SH-SY5Y (cell line): Measurements from ENCODE around the gene TRIM67.

Source experiments
- GATA2 ChIP-seq: IDR thresholded peaks from 2 replicates; pipeline ENCODE4 v1.6.1; 2011; ENCODE audit warnings: mild to moderate bottlenecking, low read depth, low read length
- GATA3 ChIP-seq: IDR thresholded peaks from 2 replicates; pipeline ENCODE4 v1.6.1; 2011; ENCODE audit warnings: low read depth, mild to moderate bottlenecking, low read length, moderate library complexity

Gene TRIM67

GRCh38 chr1:231242516-231243198 is 80.8 kb downstream of the TRIM67 start:
- TF ChIP-seq GATA3 (no peak), GATA2 (peak; percentile 18; the same call in 1 of the 2 replicates)

- TF ChIP-seq GATA2 = no peak
- no peak for TF ChIP-seq GATA3
These were observed 86.9 kb downstream of the TRIM67 start for GRCh38 chr1:231248778-231249177.

GRCh38 chr1:231252336-231252735 is 90.5 kb downstream of the TRIM67 start:
- TF ChIP-seq GATA2 = no peak
- no peak for TF ChIP-seq GATA3

- no peak for TF ChIP-seq GATA3
- no peak for TF ChIP-seq GATA2
These were observed 98.5 kb downstream of the TRIM67 start for GRCh38 chr1:231260351-231260750.

GRCh38 chr1:231264642-231265041 is 102.8 kb downstream of the TRIM67 start:
- TF ChIP-seq GATA2 = no peak
- no peak for TF ChIP-seq GATA3

- TF ChIP-seq GATA3 = no peak
- no peak for TF ChIP-seq GATA2
These were observed 103.5 kb downstream of the TRIM67 start for GRCh38 chr1:231265379-231265778.

- TF ChIP-seq GATA3 (no peak), GATA2 (no peak)
These were observed 105.0 kb downstream of the TRIM67 start for GRCh38 chr1:231266811-231267322.
